ENCODE data around the gene TSPEAR. TPM values are rescaled to one million over a fixed set of nuclear protein-coding genes. Genes with fewer than 3 reads are reported as not detected.
"Not testable (repeated sequence)": the region's sequence is repeated elsewhere in the genome, so short reads cannot be mapped to it uniquely, and the experiment has no call there.

The TSPEAR gene
- total and polyA plus RNA-seq, 2 donors (not counting 1 experiment from before 2014, with no cell fraction given), result not detected

- no peak for DNase-seq (ENCODE audit: low read depth in 2 of 2)
- no peaks in the 10 kb centered on the region for H3K36me3 ChIP-seq (ENCODE audit: control insufficient read depth, insufficient read depth, low read length)
- no peaks in the 10 kb centered on the region for H3K9me3 ChIP-seq (ENCODE audit: control insufficient read depth, insufficient read depth, low read depth, low read length)
- H3K4me1 ChIP-seq (ENCODE audit: control insufficient read depth, extremely low read depth, insufficient read depth, low read length), result no peaks in the 10 kb centered on the region
- no peak for TF ChIP-seq CTCF (conservative IDR thresholded peaks at IDR 0.05 in 1 of 2, IDR thresholded peaks at IDR 0.05 in 1 of 2; ENCODE audit: low read depth in 1 of 2, low read length in 2 of 2)
- H3K9ac ChIP-seq (ENCODE audit: insufficient read depth, low read length), result no peak overlapping the region
- H3K27ac ChIP-seq (ENCODE audit: insufficient read depth, low read length), result no peak overlapping the region
- H3K4me3 ChIP-seq (replicated peaks in 1 of 4; ENCODE audit: control extremely low read depth in 1 of 4, insufficient read depth in 1 of 4, low read depth in 3 of 4, low read length in 4 of 4), result no peak overlapping the region
- no peak overlapping the region for H3K4me2 ChIP-seq (ENCODE audit: extremely low read depth, insufficient read depth, low read length)
- H2AFZ ChIP-seq (ENCODE audit: low read length), result no peak overlapping the region
- H4K20me1 ChIP-seq (ENCODE audit: control insufficient read depth, extremely low read depth, insufficient read depth, low read length), result no peaks in the 10 kb centered on the region
- H3K79me2 ChIP-seq (ENCODE audit: control insufficient read depth, insufficient read depth, low read length), result no peaks in the 10 kb centered on the region
- peaks cover 5% of the 10 kb centered on the region for H3K27me3 ChIP-seq (ENCODE audit: control insufficient read depth, insufficient read depth, low read length)
Observed at GRCh38 chr21:44692798-44693512, 18.4 kb downstream of the TSPEAR start.

GRCh38 chr21:44691686-44692085 is 19.7 kb downstream of the TSPEAR start:
- no peak overlapping the region for H2AFZ ChIP-seq (ENCODE audit: low read length)
- no peak overlapping the region for H3K4me2 ChIP-seq (ENCODE audit: extremely low read depth, insufficient read depth, low read length)
- no peaks in the 10 kb centered on the region for H3K79me2 ChIP-seq (ENCODE audit: control insufficient read depth, insufficient read depth, low read length)
- peaks cover 4% of the 10 kb centered on the region for H3K27me3 ChIP-seq (ENCODE audit: control insufficient read depth, insufficient read depth, low read length)
- H3K4me3 ChIP-seq (replicated peaks in 1 of 4; ENCODE audit: control extremely low read depth in 1 of 4, insufficient read depth in 1 of 4, low read depth in 3 of 4, low read length in 4 of 4), result no peak overlapping the region
- H3K9ac ChIP-seq (ENCODE audit: insufficient read depth, low read length), result no peak overlapping the region
- no peaks in the 10 kb centered on the region for H3K9me3 ChIP-seq (ENCODE audit: control insufficient read depth, insufficient read depth, low read depth, low read length)
- H3K4me1 ChIP-seq (ENCODE audit: control insufficient read depth, extremely low read depth, insufficient read depth, low read length), result no peaks in the 10 kb centered on the region
- no peak for DNase-seq (ENCODE audit: low read depth in 2 of 2)
- TF ChIP-seq EZH2 (IDR thresholded peaks at IDR 0.05; ENCODE audit: low read length, missing control alignments) (no peak), CTCF (conservative IDR thresholded peaks at IDR 0.05 in 1 of 2, IDR thresholded peaks at IDR 0.05 in 1 of 2; ENCODE audit: low read depth in 1 of 2, low read length in 2 of 2) (no peak)
- no peaks in the 10 kb centered on the region for H4K20me1 ChIP-seq (ENCODE audit: control insufficient read depth, extremely low read depth, insufficient read depth, low read length)
- H3K36me3 ChIP-seq (ENCODE audit: control insufficient read depth, insufficient read depth, low read length), result no peaks in the 10 kb centered on the region
- H3K27ac ChIP-seq (ENCODE audit: insufficient read depth, low read length), result no peak overlapping the region

- not testable (repeated sequence) for H3K27ac ChIP-seq (ENCODE audit: insufficient read depth, low read length); H3K36me3 ChIP-seq (ENCODE audit: control insufficient read depth, insufficient read depth, low read length); H3K4me1 ChIP-seq (ENCODE audit: control insufficient read depth, extremely low read depth, insufficient read depth, low read length); H2AFZ ChIP-seq (ENCODE audit: low read length); H3K9ac ChIP-seq (ENCODE audit: insufficient read depth, low read length); H3K9me3 ChIP-seq (ENCODE audit: control insufficient read depth, insufficient read depth, low read depth, low read length); H3K4me2 ChIP-seq (ENCODE audit: extremely low read depth, insufficient read depth, low read length); H3K4me3 ChIP-seq (replicated peaks in 1 of 4; ENCODE audit: control extremely low read depth in 1 of 4, insufficient read depth in 1 of 4, low read depth in 3 of 4, low read length in 4 of 4); H3K27me3 ChIP-seq (ENCODE audit: control insufficient read depth, insufficient read depth, low read length); DNase-seq (ENCODE audit: low read depth in 2 of 2); H3K79me2 ChIP-seq (ENCODE audit: control insufficient read depth, insufficient read depth, low read length); H4K20me1 ChIP-seq (ENCODE audit: control insufficient read depth, extremely low read depth, insufficient read depth, low read length)
Observed at GRCh38 chr21:44689740-44690139, 21.6 kb downstream of the TSPEAR start.

Measured in fibroblast of lung (primary cell).